Upper lobe of right lung (tissue), 1 donor: ENCODE data around the gene UBALD1. TPM values are rescaled to one million over a fixed set of nuclear protein-coding genes. Genes with fewer than 3 reads are reported as not detected.
"Not testable (repeated sequence)": the region's sequence is repeated elsewhere in the genome, so short reads cannot be mapped to it uniquely, and the experiment has no call there.

ENCODE experiments used
- ATAC-seq: fragments of 200-7000 bp; cut with Tn5 transposase; one replicate; pipeline ENCODE4 v1.9.1; 2020; ENCODE audit warnings: mild to moderate bottlenecking, moderate library complexity
- DNase-seq: peaks from one replicate; pipeline ENCODE4 v3.0.0-alpha.2; 2020
- H3K27ac ChIP-seq: fragments of 200-600 bp; one replicate; pipeline ENCODE4 v1.8.0; 2022
- H3K27me3 ChIP-seq: fragments of 200-600 bp; one replicate; pipeline ENCODE4 v1.8.0; 2022; ENCODE audit warnings: mild to moderate bottlenecking
- H3K36me3 ChIP-seq: fragments of 200-600 bp; one replicate; pipeline ENCODE4 v1.8.0; 2022
- H3K4me1 ChIP-seq: fragments of 200-600 bp; one replicate; pipeline ENCODE4 v1.8.0; 2022
- H3K4me3 ChIP-seq: fragments of 200-600 bp; one replicate; pipeline ENCODE4 v1.8.0; 2022; ENCODE audit warnings: mild to moderate bottlenecking
- H3K9me3 ChIP-seq: fragments of 200-600 bp; one replicate; pipeline ENCODE4 v1.8.0; 2022
- intact Hi-C: fragments of 100-400 bp; cut with DNase I; formaldehyde crosslinking; loops from one replicate; pipeline ENCODE4 v1.11.0; 2022
- total RNA-seq: library from RNA; stranded (reverse); fragmentation: NEBNext Ultra II Directional; extraction: Animal tissue kit (Norgen Biotek cat#: 25700); gene quantifications from one replicate; pipeline ENCODE4 v1.2.1, GENCODE V29; 2021
- TF ChIP-seq, protein P1 (sequence below): fragments of 200-600 bp; IDR thresholded peaks from one replicate; pipeline ENCODE4 v1.8.0; 2022; ENCODE audit warnings: antibody characterized with exemption
- donor health status: DM: no; HTN: yes; CAD: no; lungs with severe emphysema.

The UBALD1 gene
- total RNA-seq, 1 donor from 2014 or later = 35.5 TPM

DNA sequence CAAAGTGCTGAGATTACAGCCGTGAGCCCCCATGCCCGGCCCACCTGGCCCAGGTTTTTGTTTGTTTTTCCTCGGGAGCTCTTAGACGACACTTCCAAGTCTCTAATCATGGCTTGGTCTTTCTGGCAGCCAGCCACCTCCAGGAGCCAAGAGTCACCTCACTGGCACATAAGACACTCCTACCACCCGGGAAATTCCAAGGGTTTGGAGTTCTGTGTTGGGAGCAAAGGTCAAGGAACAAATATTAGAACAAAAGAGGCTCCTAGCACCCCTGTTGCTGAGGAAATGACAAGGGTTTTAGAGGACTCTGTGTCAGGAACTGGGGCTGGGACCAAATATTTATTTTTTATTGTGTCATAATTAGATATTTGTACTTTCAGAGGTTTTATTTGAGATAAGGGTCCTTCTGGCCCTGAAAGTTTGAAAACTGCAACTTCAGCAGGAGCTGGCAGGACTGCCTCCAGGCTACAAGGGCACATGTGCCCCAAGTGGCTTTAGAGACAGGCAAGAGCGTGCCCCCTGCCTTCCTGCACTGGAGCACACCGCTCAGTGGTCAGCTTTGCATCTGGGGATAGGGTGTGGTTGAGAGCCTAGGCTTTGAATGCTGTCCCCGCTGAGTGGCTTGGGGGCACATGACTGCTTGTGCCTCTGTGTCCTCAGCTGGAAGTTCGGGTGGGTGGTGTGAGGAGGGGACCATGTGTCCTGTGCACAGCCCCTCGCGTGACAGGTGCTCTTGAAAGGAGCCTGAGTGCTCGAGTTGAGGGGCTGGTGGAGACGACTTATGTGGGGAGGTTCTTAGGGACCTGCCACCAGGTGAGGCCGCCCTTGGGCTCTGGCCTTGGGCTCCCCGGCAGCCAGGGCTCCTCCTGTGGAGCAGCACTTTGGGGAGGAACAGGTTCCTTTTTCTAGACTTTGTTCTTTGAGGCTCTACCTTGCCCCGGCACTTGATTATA is 39.6 kb upstream of the UBALD1 start:
- DNase-seq = peak; percentile 90
- peak; percentile 79 for ATAC-seq

DNA sequence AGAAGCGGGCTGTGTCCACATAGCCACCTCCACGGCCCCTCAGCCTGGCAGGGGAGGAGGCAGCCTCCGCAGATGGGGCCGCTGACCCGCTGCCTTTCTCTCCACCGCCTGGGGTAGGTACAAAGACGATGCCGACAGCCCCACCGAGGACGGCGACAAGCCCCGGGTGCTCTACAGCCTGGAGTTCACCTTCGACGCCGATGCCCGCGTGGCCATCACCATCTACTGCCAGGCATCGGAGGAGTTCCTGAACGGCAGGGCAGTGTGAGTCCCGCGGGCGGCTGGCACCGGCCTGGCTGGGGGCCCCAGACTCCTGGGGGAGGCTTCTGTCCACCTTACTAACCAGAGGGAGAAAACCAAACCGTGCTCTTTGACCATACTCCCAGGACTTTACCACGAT is 37.9 kb upstream of the UBALD1 start:
- no peaks in the 10 kb centered on the region for H3K27me3 ChIP-seq
- H3K9me3 ChIP-seq = no peaks in the 10 kb centered on the region
- peak overlapping the region; percentile 77 for H3K27ac ChIP-seq
- no peak overlapping the region for H3K4me3 ChIP-seq
- intact Hi-C loops = no loop called here
- H3K4me1 ChIP-seq = peaks cover 29% of the 10 kb centered on the region
- DNase-seq (no peak), ATAC-seq (no peak)
- TF ChIP-seq, protein P1, sequence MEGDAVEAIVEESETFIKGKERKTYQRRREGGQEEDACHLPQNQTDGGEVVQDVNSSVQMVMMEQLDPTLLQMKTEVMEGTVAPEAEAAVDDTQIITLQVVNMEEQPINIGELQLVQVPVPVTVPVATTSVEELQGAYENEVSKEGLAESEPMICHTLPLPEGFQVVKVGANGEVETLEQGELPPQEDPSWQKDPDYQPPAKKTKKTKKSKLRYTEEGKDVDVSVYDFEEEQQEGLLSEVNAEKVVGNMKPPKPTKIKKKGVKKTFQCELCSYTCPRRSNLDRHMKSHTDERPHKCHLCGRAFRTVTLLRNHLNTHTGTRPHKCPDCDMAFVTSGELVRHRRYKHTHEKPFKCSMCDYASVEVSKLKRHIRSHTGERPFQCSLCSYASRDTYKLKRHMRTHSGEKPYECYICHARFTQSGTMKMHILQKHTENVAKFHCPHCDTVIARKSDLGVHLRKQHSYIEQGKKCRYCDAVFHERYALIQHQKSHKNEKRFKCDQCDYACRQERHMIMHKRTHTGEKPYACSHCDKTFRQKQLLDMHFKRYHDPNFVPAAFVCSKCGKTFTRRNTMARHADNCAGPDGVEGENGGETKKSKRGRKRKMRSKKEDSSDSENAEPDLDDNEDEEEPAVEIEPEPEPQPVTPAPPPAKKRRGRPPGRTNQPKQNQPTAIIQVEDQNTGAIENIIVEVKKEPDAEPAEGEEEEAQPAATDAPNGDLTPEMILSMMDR = no peak
- H3K36me3 ChIP-seq = peaks cover 67% of the 10 kb centered on the region

More for the DNA sequence above, 39.6 kb upstream of the UBALD1 start:
- H3K27ac ChIP-seq = peak overlapping the region; percentile 77
- no peak overlapping the region for H3K4me3 ChIP-seq
- peaks cover 83% of the 10 kb centered on the region for H3K36me3 ChIP-seq
- intact Hi-C loops = no loop called here
- TF ChIP-seq, protein P1 = no peak
- no peaks in the 10 kb centered on the region for H3K9me3 ChIP-seq
- H3K4me1 ChIP-seq = peaks cover 29% of the 10 kb centered on the region
- no peaks in the 10 kb centered on the region for H3K27me3 ChIP-seq

DNA sequence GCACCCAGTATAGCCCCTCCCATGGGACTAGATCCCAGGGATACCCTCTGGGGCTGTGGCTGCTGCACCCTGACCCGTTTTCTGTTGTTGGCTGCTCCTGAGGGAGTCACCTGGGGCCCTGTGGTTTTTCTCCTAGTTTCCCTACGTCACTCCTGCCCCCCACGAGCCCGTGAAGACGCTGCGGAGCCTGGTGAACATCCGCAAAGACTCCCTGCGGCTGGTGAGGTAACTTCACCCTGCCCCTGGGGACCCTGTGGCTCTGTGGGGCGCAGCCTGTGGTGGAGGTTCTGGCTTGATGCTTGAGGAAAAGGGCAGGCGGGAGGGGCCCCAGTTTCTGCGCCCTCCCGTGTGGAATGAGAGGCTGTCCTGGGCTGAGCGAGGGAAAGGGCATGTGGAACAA is 37.1 kb upstream of the UBALD1 start:
- no peak overlapping the region for H3K4me3 ChIP-seq
- TF ChIP-seq, protein P1 = no peak
- peaks cover 29% of the 10 kb centered on the region for H3K4me1 ChIP-seq
- no peaks in the 10 kb centered on the region for H3K27me3 ChIP-seq
- H3K27ac ChIP-seq = peak overlapping the region; percentile 77
- H3K36me3 ChIP-seq = peaks cover 59% of the 10 kb centered on the region
- intact Hi-C loops = no loop called here
- no peaks in the 10 kb centered on the region for H3K9me3 ChIP-seq
- DNase-seq (no peak), ATAC-seq (no peak)

- H3K4me3 ChIP-seq, H3K27me3 ChIP-seq, H3K27ac ChIP-seq, intact Hi-C loops, H3K9me3 ChIP-seq: not testable (repeated sequence)
- peaks cover 26% of the 10 kb centered on the region for H3K4me1 ChIP-seq
- TF ChIP-seq, protein P1 = peak; percentile 72
- peak; percentile 77 for DNase-seq
- H3K36me3 ChIP-seq = peaks cover 51% of the 10 kb centered on the region
- peak; percentile 40 for ATAC-seq
These were observed 35.9 kb upstream of the UBALD1 start for GRCh38 chr16:4650443-4651074.

DNA sequence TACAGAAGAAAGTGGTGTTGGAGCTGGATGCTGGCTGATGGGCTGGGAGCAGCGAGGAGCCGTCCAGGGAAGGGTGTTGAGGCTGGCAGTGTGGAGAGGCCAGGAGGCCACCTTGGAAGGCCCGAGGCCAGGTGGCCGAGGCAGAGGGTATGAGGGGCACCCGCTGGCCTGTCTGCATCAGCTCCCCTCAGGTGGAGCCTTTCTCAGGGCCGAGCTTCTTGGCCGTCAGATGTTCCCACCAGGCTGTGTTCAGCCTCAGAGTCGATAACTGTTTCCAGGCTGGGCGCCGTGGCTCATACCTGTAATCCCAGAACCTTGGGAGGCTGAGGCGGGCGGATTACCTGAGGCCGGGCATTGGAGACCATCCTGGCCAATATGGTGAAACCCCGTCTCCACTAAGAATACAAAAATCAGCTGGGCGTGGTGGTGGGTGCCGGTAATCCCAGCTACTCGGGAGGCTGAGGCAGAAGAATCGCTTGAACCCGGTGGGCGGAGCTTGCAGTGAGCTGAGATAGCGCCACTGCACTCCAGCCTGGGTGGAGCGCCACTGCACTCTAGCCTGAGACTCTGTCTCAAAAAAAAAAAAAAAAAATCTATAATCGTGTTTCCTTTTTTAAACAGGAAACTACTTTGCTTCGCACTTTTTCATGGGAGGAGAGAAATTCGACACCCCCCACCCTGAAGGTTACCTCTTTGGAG is 35.2 kb upstream of the UBALD1 start:
- TF ChIP-seq, protein P1 = no peak
- intact Hi-C loops = no loop called here
- DNase-seq = no peak

More for the DNA sequence above, 35.2 kb upstream of the UBALD1 start:
- no peak for ATAC-seq
- Histone ChIP-seq H3K4me3 (no peak overlapping the region), H3K27me3 (no peaks in the 10 kb centered on the region), H3K9me3 (no peaks in the 10 kb centered on the region), H3K4me1 (peaks cover 19% of the 10 kb centered on the region), H3K36me3 (peaks cover 44% of the 10 kb centered on the region), H3K27ac (no peak overlapping the region)
